Fibroblast of gingiva (primary cell): Measurements from ENCODE around the gene ATOSB.
"Not testable (repeated sequence)": the region's sequence is repeated elsewhere in the genome, so short reads cannot be mapped to it uniquely, and the experiment has no call there.

ENCODE experiments used
- DNase-seq: peaks from one replicate; pipeline ENCODE4 v3.0.0-alpha.2; 2011; ENCODE audit warnings: low read depth

ATOSB gene

GRCh38 chr9:35115680-35116538 lies at the start of gene ATOSB:
Gene ATOSB, minus strand, starts transcription at chr9:35115862. Its CDS starts 7,588 bp downstream, at chr9:35108274.
- DNase-seq, result peak; percentile 95

- no peak for DNase-seq
Measured at GRCh38 chr9:35164711-35165110, 49.0 kb upstream of the ATOSB start.

- no peak for DNase-seq
Measured at GRCh38 chr9:35163413-35163812, 47.8 kb upstream of the ATOSB start.

- peak; percentile 7 for DNase-seq
Measured at GRCh38 chr9:35162605-35163315, 47.1 kb upstream of the ATOSB start.

GRCh38 chr9:35161713-35162604 lies 46.3 kb upstream of the ATOSB start, which contains the start of gene UNC13B:
Gene UNC13B, plus strand, starts transcription at chr9:35162009. Its CDS starts 275 bp downstream, at chr9:35162284.
- peak; percentile 95 for DNase-seq

- DNase-seq, result no peak
Measured at GRCh38 chr9:35158501-35159280, 43.0 kb upstream of the ATOSB start.

GRCh38 chr9:35157836-35158235 lies 42.2 kb upstream of the ATOSB start:
- DNase-seq, result not testable (repeated sequence)

- no peak for DNase-seq
Measured at GRCh38 chr9:35156781-35157180, 41.1 kb upstream of the ATOSB start.

- DNase-seq, result no peak
Measured at GRCh38 chr9:35152926-35153325, 37.3 kb upstream of the ATOSB start.

- DNase-seq, result not testable (repeated sequence)
Measured at GRCh38 chr9:35147941-35148563, 32.4 kb upstream of the ATOSB start.

GRCh38 chr9:35142037-35142436 lies 26.4 kb upstream of the ATOSB start:
- no peak for DNase-seq

- DNase-seq, result no peak
Measured at GRCh38 chr9:35140093-35140492, 24.4 kb upstream of the ATOSB start.

- no peak for DNase-seq
Measured at GRCh38 chr9:35136866-35137265, 21.2 kb upstream of the ATOSB start.

GRCh38 chr9:35135988-35136387 lies 20.3 kb upstream of the ATOSB start:
- DNase-seq, result no peak

GRCh38 chr9:35134920-35135319 lies 19.3 kb upstream of the ATOSB start:
- DNase-seq, result no peak

- peak; percentile 95 for DNase-seq
Measured at GRCh38 chr9:35116898-35117551, 1.4 kb upstream of the ATOSB start.

- DNase-seq, result no peak
Measured at GRCh38 chr9:35116539-35116897, 856 bp upstream of the ATOSB start.

- peak; percentile 62 for DNase-seq
Measured at GRCh38 chr9:35114840-35115628, 628 bp downstream of the ATOSB start.

- DNase-seq, result peak; percentile 96
Measured at GRCh38 chr9:35114113-35114839, 1.4 kb downstream of the ATOSB start.
